A549 (cell line): ENCODE results near the gene AIMP1.

Experiments
- CTCF ChIP-seq: fragments of >200 bp; sonication (Bioruptor Twin); formaldehyde crosslinking; IDR thresholded peaks from 3 replicates; pipeline ENCODE4 v1.5.1; 2016
- EP300 ChIP-seq, 2 experiments: fragments of >200 bp; sonication (Bioruptor Twin); formaldehyde crosslinking; IDR thresholded peaks; 2 replicates in 1 of 2; 3 replicates in 1 of 2; pipeline ENCODE4 v1.6.1; 2016 to 2017
- FOSL2 ChIP-seq, 2 experiments: fragments of 450-650 bp in 1 of 2; fragments of >200 bp in 1 of 2; sonication (Bioruptor Twin) in 1 of 2; formaldehyde crosslinking; IDR thresholded peaks; 2 replicates each; pipeline versions ENCODE4 v1.5.0 to v1.6.1; 2016 to 2020; ENCODE audit warnings: mild to moderate bottlenecking in 1 of 2, moderate library complexity in 1 of 2
- GATA3 ChIP-seq: IDR thresholded peaks from 2 replicates; pipeline ENCODE4 v1.6.1; 2012; ENCODE audit warnings: borderline replicate concordance
- JUN ChIP-seq, 2 experiments: fragments of >200 bp; sonication (Bioruptor Twin); formaldehyde crosslinking; IDR thresholded peaks; 2 replicates in 1 of 2; 3 replicates in 1 of 2; pipeline ENCODE4 v1.6.1; 2016 to 2017
- JUNB ChIP-seq: fragments of >200 bp; sonication (Bioruptor Twin); formaldehyde crosslinking; IDR thresholded peaks from 2 replicates; pipeline ENCODE4 v1.6.1; 2016
- MAX ChIP-seq: IDR thresholded peaks from 2 replicates; pipeline ENCODE4 v1.6.1; 2012
- MYC ChIP-seq: IDR thresholded peaks from 2 replicates; pipeline ENCODE4 v1.6.1; 2012; ENCODE audit warnings: mild to moderate bottlenecking, inconsistent platforms, low read length, improper control_type of control experiment, borderline replicate concordance
- POLR2A ChIP-seq: IDR thresholded peaks from 2 replicates; pipeline ENCODE4 v1.6.1; 2012; ENCODE audit warnings: mild to moderate bottlenecking, low read length
- RCOR1 ChIP-seq: fragments of 150-350 bp; IDR thresholded peaks from 2 replicates; pipeline ENCODE4 v1.6.1; 2014; ENCODE audit warnings: antibody characterized with exemption, low read length, low read depth
- REST ChIP-seq: fragments of 200-600 bp; sonication (generic); IDR thresholded peaks from 2 replicates; pipeline ENCODE4 v1.6.1; 2016; ENCODE audit warnings: antibody characterized with exemption, mild to moderate bottlenecking, moderate library complexity
- RFX5 ChIP-seq: fragments of 450-650 bp; IDR thresholded peaks from 2 replicates; pipeline ENCODE4 v1.7.1; 2014; ENCODE audit warnings: antibody characterized with exemption, mild to moderate bottlenecking, moderate library complexity
- SMC3 ChIP-seq: fragments of >200 bp; sonication (Bioruptor Twin); formaldehyde crosslinking; IDR thresholded peaks from 3 replicates; pipeline ENCODE4 v1.6.1; 2018; ENCODE audit warnings: inconsistent platforms
- SREBF2 ChIP-seq: fragments of 450-650 bp; IDR thresholded peaks from 2 replicates; pipeline ENCODE4 v1.6.1; 2014; ENCODE audit warnings: mild to moderate bottlenecking, moderate library complexity

- TF ChIP-seq MYC, result no peak
- no peak for TF ChIP-seq FOSL2 (IDR thresholded peaks at IDR 0.05)
- no peak for TF ChIP-seq FOSL2 (CRISPR knock-in tag; IDR thresholded peaks at IDR 0.05)
- no peak for TF ChIP-seq JUNB
- TF ChIP-seq SMC3, result no peak
- no peak for TF ChIP-seq SREBF2
- TF ChIP-seq EP300 (IDR thresholded peaks at IDR 0.05), result no peak
- no peak for TF ChIP-seq CTCF
- TF ChIP-seq JUN (IDR thresholded peaks at IDR 0.05), result no peak
- no peak for TF ChIP-seq RCOR1
- no peak for TF ChIP-seq GATA3
- TF ChIP-seq REST, result no peak
- TF ChIP-seq POLR2A, result no peak
- TF ChIP-seq RFX5, result no peak
- no peak for TF ChIP-seq MAX
These were observed 10.8 kb upstream of the AIMP1 start for GRCh38 chr4:106305435-106306055.
